Nephron progenitor cell (in vitro differentiated cells): ENCODE measurements around the gene HCLS1.
"Not testable (repeated sequence)": the region's sequence is repeated elsewhere in the genome, so short reads cannot be mapped to it uniquely, and the experiment has no call there.

Experiments used
- DNase-seq: peaks from one replicate; pipeline ENCODE4 v3.0.0; 2021
- H3K27ac Mint-ChIP-seq: 2 replicates; pipeline ENCODE4 v1.8.0; 2021; ENCODE audit warnings: mild to moderate bottlenecking, moderate library complexity, mixed read lengths
- H3K27me3 Mint-ChIP-seq: 2 replicates; pipeline ENCODE4 v1.8.0; 2021; ENCODE audit warnings: mild to moderate bottlenecking, low read depth, mixed read lengths; ENCODE audit not compliant: poor library complexity
- H3K36me3 Mint-ChIP-seq: 2 replicates; pipeline ENCODE4 v1.8.0; 2021; ENCODE audit warnings: low read depth, mixed read lengths
- H3K4me1 Mint-ChIP-seq: 2 replicates; pipeline ENCODE4 v1.8.0; 2021; ENCODE audit warnings: mixed read lengths
- H3K4me3 Mint-ChIP-seq: 2 replicates; pipeline ENCODE4 v1.8.0; 2021; ENCODE audit warnings: mild to moderate bottlenecking, moderate library complexity, mixed read lengths
- H3K9me3 Mint-ChIP-seq: 2 replicates; pipeline ENCODE4 v1.8.0; 2021; ENCODE audit warnings: mild to moderate bottlenecking, moderate library complexity, mixed read lengths
- CTCF ChIP-seq: fragments of 200-600 bp; sonication (generic); IDR thresholded peaks from 2 replicates; pipeline ENCODE4 v1.5.0; 2021; ENCODE audit warnings: antibody characterized with exemption

HCLS1 gene

GRCh38 chr3:121601212-121601812, 59.4 kb downstream of the HCLS1 start:
- Mint-ChIP-seq H3K27me3 (no peaks in the 10 kb centered on the region), H3K36me3 (no peaks in the 10 kb centered on the region), H3K4me1 (no peaks in the 10 kb centered on the region), H3K4me3 (no peak overlapping the region), H3K9me3 (no peaks in the 10 kb centered on the region), H3K27ac (no peak overlapping the region)
- TF ChIP-seq CTCF: no peak
- no peak for DNase-seq

DNA sequence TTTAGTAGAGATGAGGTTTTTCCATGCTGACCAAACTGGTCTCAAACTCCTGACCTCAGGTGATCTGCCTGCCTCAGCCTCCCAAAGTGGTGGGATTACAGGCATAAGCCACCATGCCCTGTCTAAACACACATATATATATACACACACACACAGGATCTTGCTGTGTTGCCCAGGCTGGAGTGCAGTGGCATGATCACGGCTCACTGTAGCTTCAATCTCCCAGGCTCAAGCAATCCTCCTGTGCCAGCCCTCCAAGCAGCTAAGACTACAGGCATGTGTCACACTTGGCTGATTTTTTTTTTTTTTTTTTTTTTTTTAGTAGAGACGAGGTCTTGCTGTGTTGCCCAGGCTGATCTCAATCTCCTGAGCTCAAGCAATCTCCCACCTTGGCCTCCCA, 60.8 kb downstream of the HCLS1 start:
- H3K27ac Mint-ChIP-seq, H3K9me3 Mint-ChIP-seq, H3K4me1 Mint-ChIP-seq, DNase-seq, H3K4me3 Mint-ChIP-seq, H3K36me3 Mint-ChIP-seq, H3K27me3 Mint-ChIP-seq: not testable (repeated sequence)

GRCh38 chr3:121598564-121598963, 62.1 kb downstream of the HCLS1 start:
- Mint-ChIP-seq H3K4me1 (no peaks in the 10 kb centered on the region), H3K9me3 (no peaks in the 10 kb centered on the region), H3K36me3 (no peaks in the 10 kb centered on the region), H3K4me3 (no peak overlapping the region), H3K27ac (no peak overlapping the region), H3K27me3 (peaks cover 9% of the 10 kb centered on the region)
- TF ChIP-seq CTCF: no peak
- DNase-seq: no peak

- DNase-seq: no peak
- H3K27me3 Mint-ChIP-seq: peaks cover 21% of the 10 kb centered on the region
- H3K9me3 Mint-ChIP-seq: no peaks in the 10 kb centered on the region
- H3K4me1 Mint-ChIP-seq: no peaks in the 10 kb centered on the region
- no peak overlapping the region for H3K27ac Mint-ChIP-seq
- no peaks in the 10 kb centered on the region for H3K36me3 Mint-ChIP-seq
- no peak overlapping the region for H3K4me3 Mint-ChIP-seq
- TF ChIP-seq CTCF: no peak
Observed at GRCh38 chr3:121595765-121596406, 64.8 kb downstream of the HCLS1 start.

GRCh38 chr3:121594850-121595249, 65.9 kb downstream of the HCLS1 start:
- Mint-ChIP-seq H3K27me3 (peaks cover 21% of the 10 kb centered on the region), H3K4me1 (no peaks in the 10 kb centered on the region), H3K36me3 (no peaks in the 10 kb centered on the region), H3K9me3 (no peaks in the 10 kb centered on the region), H3K4me3 (no peak overlapping the region), H3K27ac (no peak overlapping the region)
- DNase-seq: no peak
- no peak for TF ChIP-seq CTCF

- not testable (repeated sequence) for H3K9me3 Mint-ChIP-seq, H3K4me1 Mint-ChIP-seq, H3K36me3 Mint-ChIP-seq, DNase-seq, H3K27ac Mint-ChIP-seq, H3K4me3 Mint-ChIP-seq
- H3K27me3 Mint-ChIP-seq: peaks cover 21% of the 10 kb centered on the region
Observed at GRCh38 chr3:121593806-121594205, 66.9 kb downstream of the HCLS1 start.
